ENCODE results near the gene TMEM260.

The TMEM260 gene

DNA sequence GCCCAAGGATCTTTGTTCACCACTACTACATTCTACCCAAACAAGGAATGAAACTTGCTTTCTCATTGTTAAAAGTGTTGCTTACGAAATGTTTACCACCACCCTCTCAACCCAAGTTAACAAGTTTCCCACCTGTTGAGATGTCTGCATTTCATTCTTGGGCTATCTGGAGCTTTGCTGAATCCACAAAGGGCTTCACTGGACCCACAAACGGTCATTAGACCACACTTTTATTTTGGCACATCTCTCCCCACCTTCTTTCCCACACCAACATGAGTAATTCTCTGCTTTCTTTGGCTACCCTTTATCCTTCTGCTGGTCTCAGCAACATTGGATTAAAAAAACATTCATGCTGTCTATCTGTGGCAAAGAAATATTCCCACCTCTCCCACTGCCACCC is 78.0 kb downstream of the TMEM260 start:
- Mint-ChIP-seq H3K9me3 (no peaks in the 10 kb centered on the region), H3K4me1 (peaks cover 37% of the 10 kb centered on the region), H3K27ac (no peak overlapping the region), H3K36me3 (ENCODE audit: low read depth) (no peaks in the 10 kb centered on the region), H3K4me3 (no peak overlapping the region), H3K27me3 (ENCODE audit: low read depth, poor library complexity) (peaks cover 3% of the 10 kb centered on the region)
- DNase-seq = no peak
- TF ChIP-seq, protein P1, sequence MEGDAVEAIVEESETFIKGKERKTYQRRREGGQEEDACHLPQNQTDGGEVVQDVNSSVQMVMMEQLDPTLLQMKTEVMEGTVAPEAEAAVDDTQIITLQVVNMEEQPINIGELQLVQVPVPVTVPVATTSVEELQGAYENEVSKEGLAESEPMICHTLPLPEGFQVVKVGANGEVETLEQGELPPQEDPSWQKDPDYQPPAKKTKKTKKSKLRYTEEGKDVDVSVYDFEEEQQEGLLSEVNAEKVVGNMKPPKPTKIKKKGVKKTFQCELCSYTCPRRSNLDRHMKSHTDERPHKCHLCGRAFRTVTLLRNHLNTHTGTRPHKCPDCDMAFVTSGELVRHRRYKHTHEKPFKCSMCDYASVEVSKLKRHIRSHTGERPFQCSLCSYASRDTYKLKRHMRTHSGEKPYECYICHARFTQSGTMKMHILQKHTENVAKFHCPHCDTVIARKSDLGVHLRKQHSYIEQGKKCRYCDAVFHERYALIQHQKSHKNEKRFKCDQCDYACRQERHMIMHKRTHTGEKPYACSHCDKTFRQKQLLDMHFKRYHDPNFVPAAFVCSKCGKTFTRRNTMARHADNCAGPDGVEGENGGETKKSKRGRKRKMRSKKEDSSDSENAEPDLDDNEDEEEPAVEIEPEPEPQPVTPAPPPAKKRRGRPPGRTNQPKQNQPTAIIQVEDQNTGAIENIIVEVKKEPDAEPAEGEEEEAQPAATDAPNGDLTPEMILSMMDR (IDR thresholded peaks at IDR 0.05) = no peak

DNA sequence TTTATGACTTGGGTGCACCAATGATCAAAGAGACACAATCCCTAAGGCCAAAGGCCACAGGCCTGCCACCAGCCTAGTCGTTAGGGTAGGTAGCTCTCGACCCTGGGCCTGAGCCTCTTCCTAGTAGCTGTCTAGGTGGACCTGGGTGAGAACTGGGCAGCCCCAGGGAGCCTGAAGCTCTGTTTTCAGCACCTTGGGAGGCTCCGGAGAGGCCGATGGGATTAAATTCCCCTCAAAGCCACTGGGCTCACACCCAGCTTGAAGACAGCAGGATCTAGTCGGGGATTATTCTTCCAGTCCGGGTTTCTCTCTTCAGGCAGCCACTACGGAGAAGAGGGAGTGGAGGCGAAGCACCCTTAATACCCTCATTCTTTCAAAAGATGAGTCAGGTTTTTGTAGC is 79.8 kb downstream of the TMEM260 start:
- no peaks in the 10 kb centered on the region for H3K36me3 Mint-ChIP-seq (ENCODE audit: low read depth)
- H3K27ac Mint-ChIP-seq = no peak overlapping the region
- peak; percentile 7 for DNase-seq
- no peak overlapping the region for H3K4me3 Mint-ChIP-seq
- no peaks in the 10 kb centered on the region for H3K9me3 Mint-ChIP-seq
- peaks cover 1% of the 10 kb centered on the region for H3K27me3 Mint-ChIP-seq (ENCODE audit: low read depth, poor library complexity)
- peaks cover 42% of the 10 kb centered on the region for H3K4me1 Mint-ChIP-seq
- TF ChIP-seq, protein P1 (IDR thresholded peaks at IDR 0.05) = no peak

DNA sequence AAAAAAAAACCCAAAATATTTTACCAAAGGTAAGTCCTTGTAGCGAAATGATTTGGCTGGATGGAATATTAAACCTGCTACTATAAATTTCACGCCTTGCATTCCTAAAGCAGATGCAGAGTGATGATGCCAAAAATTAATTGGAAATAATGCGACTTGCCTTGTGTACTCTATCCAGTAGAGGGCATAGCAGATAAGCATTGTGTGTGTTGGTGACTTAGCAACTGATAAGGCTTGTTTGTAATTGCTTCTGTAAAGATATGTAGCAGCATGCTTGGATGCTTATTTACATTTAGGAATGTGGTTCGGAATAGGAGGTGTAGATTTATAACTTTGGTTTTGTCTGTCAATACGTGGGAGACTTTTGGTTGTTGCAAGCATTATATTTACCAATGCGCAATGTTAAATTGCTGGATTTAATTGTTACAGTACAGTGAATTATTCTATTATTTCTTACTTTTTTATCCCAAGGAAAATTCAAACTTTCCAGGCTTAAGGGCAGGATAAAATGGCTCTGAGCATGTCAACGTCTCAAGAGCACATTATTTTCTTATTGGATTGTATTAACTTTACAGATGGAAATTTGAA is 80.5 kb downstream of the TMEM260 start:
- H3K4me1 Mint-ChIP-seq = peaks cover 44% of the 10 kb centered on the region
- TF ChIP-seq, protein P1 (IDR thresholded peaks at IDR 0.05) = peak; percentile 66
- no peak overlapping the region for H3K27ac Mint-ChIP-seq
- no peaks in the 10 kb centered on the region for H3K36me3 Mint-ChIP-seq (ENCODE audit: low read depth)
- H3K4me3 Mint-ChIP-seq = no peak overlapping the region
- DNase-seq = no peak
- no peaks in the 10 kb centered on the region for H3K27me3 Mint-ChIP-seq (ENCODE audit: low read depth, poor library complexity)
- no peaks in the 10 kb centered on the region for H3K9me3 Mint-ChIP-seq

DNA sequence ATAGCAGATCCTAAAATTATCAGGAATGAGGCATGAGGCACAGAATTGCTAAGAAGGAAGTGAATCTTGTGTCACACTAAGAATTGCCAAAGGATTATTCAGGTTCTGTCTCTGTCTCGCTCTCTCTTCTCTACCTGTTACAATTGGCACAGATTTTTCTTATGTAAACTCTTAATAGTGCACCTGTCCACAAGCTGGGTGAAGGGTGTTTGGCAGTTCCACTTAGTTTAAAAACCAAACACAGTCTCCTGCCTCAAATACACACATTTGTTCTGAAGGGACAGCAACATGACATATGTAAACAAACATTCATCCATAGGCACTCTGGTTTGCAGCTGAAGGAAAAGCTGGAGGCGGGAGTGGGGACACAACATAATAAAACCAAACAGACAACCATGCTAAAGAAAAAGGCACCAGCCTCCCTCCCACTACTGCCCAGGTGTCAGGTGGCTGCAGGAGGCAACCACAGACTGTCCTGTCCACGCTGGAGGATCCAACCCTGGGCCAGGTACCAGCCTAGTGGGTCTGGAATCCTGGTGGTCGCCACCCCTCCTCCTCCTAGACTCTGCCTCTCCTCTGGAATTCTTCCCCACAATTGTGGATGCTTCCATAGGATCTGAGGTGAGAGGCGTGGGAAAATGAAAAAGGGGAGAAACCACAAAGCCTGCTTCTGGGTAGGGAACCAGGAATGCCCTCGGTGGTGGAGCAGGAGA is 81.2 kb downstream of the TMEM260 start:
- peaks cover under 1% of the 10 kb centered on the region for H3K36me3 Mint-ChIP-seq (ENCODE audit: low read depth)
- peak overlapping the region; percentile 64 for H3K27ac Mint-ChIP-seq
- no peak overlapping the region for H3K4me3 Mint-ChIP-seq
- H3K4me1 Mint-ChIP-seq = peaks cover 52% of the 10 kb centered on the region
- no peaks in the 10 kb centered on the region for H3K27me3 Mint-ChIP-seq (ENCODE audit: low read depth, poor library complexity)
- TF ChIP-seq, protein P1 (IDR thresholded peaks at IDR 0.05) = no peak
- no peaks in the 10 kb centered on the region for H3K9me3 Mint-ChIP-seq
- no peak for DNase-seq

DNA sequence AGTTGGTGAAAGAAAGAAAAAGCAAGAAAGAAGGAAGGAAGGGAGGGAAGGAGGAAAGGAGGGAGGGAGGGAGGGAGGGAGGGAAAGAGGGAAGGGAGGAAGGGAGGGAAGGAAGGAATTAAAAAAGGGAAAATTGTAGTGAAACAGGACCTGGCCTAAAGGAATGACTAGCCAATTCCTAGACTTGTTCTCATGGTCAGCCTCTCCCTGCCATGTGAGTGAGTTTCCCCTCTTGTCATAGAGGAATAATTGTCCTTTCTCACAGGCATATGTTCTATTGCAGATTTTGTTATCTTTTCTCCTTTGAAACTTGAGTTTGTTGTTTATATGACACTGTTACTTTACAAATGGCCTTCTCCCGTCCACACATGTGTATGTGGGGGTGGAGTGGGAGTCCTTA is 81.9 kb downstream of the TMEM260 start:
- peaks cover 4% of the 10 kb centered on the region for H3K9me3 Mint-ChIP-seq
- H3K36me3 Mint-ChIP-seq (ENCODE audit: low read depth) = peaks cover 5% of the 10 kb centered on the region
- H3K4me1 Mint-ChIP-seq = peaks cover 54% of the 10 kb centered on the region
- H3K27me3 Mint-ChIP-seq (ENCODE audit: low read depth, poor library complexity) = no peaks in the 10 kb centered on the region
- H3K4me3 Mint-ChIP-seq = no peak overlapping the region
- peak overlapping the region; percentile 43 for H3K27ac Mint-ChIP-seq
- no peak for DNase-seq
- TF ChIP-seq, protein P1 (IDR thresholded peaks at IDR 0.05) = no peak
